Astrocyte of the cerebellum (primary cell): ENCODE results near the gene MRPS21.
A peak's percentile ranks its signal among the peaks of the same experiment; 100 is the strongest.

Experiments used
- DNase-seq: peaks from one replicate; pipeline ENCODE4 v3.0.0-alpha.2; 2011; ENCODE audit warnings: low read depth
- H3K4me3 ChIP-seq: 2 replicates; pipeline ENCODE4 v1.5.1; 2011; ENCODE audit warnings: mild to moderate bottlenecking, low read depth, low read length, moderate library complexity
- CTCF ChIP-seq: IDR thresholded peaks from 2 replicates; pipeline ENCODE4 v1.5.1; 2012; ENCODE audit warnings: low read length, low read depth, moderate library complexity, mild to moderate bottlenecking; ENCODE audit errors: missing control alignments
- in situ Hi-C: cut with HindIII; loops from 2 replicates; pipeline ENCODE4 v1.10.0; 2017; ENCODE audit warnings: low sequenced_read_pairs

Gene MRPS21

GRCh38 chr1:150281758-150282557, 11.7 kb upstream of the MRPS21 start, which contains the start of gene CIART:
CIART (plus strand) TSS chr1:150282554; CDS start chr1:150283268, 714 bp downstream.
- in situ Hi-C loops, result no loop called here
- no peak for TF ChIP-seq CTCF
- H3K4me3 ChIP-seq, result peak within 1 kb of the TSS; percentile 51
- DNase-seq, result peak; percentile 97

GRCh38 chr1:150282558-150282958, 11.1 kb upstream of the MRPS21 start:
- no peak for DNase-seq
- peak overlapping the region; percentile 51 for H3K4me3 ChIP-seq
- TF ChIP-seq CTCF, result no peak
- in situ Hi-C loops, result no loop called here

- H3K4me3 ChIP-seq, result peak overlapping the region; percentile 51
- no peak for TF ChIP-seq CTCF
- in situ Hi-C loops, result no loop called here
- no peak for DNase-seq
Measured at GRCh38 chr1:150283260-150283659, 10.4 kb upstream of the MRPS21 start.

- H3K4me3 ChIP-seq, result no peak overlapping the region
- no peak for DNase-seq
- in situ Hi-C loops, result no loop called here
- no peak for TF ChIP-seq CTCF
Measured at GRCh38 chr1:150288382-150288781, 5.3 kb upstream of the MRPS21 start.

GRCh38 chr1:150288822-150289221, 4.8 kb upstream of the MRPS21 start:
- in situ Hi-C loops, result no loop called here
- H3K4me3 ChIP-seq, result no peak overlapping the region
- no peak for DNase-seq
- no peak for TF ChIP-seq CTCF

GRCh38 chr1:150295476-150295875, 1.8 kb downstream of the MRPS21 start:
- in situ Hi-C loops, result no loop called here
- H3K4me3 ChIP-seq, result no peak overlapping the region
- DNase-seq, result no peak
- TF ChIP-seq CTCF, result no peak

GRCh38 chr1:150299716-150300115, 6.1 kb downstream of the MRPS21 start:
- H3K4me3 ChIP-seq, result no peak overlapping the region
- no peak for TF ChIP-seq CTCF
- no peak for DNase-seq
- in situ Hi-C loops, result no loop called here
